Large intestine (tissue), 3 donors: ENCODE data around the gene MRPL16. TPM values are rescaled to one million over a fixed set of nuclear protein-coding genes. Genes with fewer than 3 reads are reported as not detected.

Experiments used
- DNase-seq, 2 donors: peaks; one replicate each; pipeline versions ENCODE4 v3.0.0 to v3.0.0-alpha.2; 2013
- H3K27ac ChIP-seq: one replicate; pipeline ENCODE4 v1.5.1; 2013; ENCODE audit warnings: low read length
- H3K27me3 ChIP-seq: 2 replicates; pipeline ENCODE4 v1.6.1; 2013; ENCODE audit warnings: low read length; ENCODE audit not compliant: control insufficient read depth, insufficient read depth
- H3K36me3 ChIP-seq: 2 replicates; pipeline ENCODE4 v1.6.1; 2013; ENCODE audit warnings: low read length; ENCODE audit not compliant: control insufficient read depth, insufficient read depth
- H3K4me1 ChIP-seq: one replicate; pipeline ENCODE4 v1.6.1; 2013; ENCODE audit warnings: low read length; ENCODE audit not compliant: control insufficient read depth, insufficient read depth
- H3K4me3 ChIP-seq: one replicate; pipeline ENCODE4 v1.5.1; 2013; ENCODE audit warnings: low read length
- H3K9me3 ChIP-seq: one replicate; pipeline ENCODE4 v1.6.1; 2013; ENCODE audit warnings: mild to moderate bottlenecking, low read depth, low read length, moderate library complexity; ENCODE audit not compliant: control insufficient read depth
- WGBS: methylation state at CpG from one replicate; pipeline ENCODE4 v1.1.5; 2013; ENCODE audit warnings: low lambda C conversion rate; ENCODE audit not compliant: insufficient coverage; 5-methylcytosine and 5-hydroxymethylcytosine counted together
- polyA plus RNA-seq: library from polyadenylated mRNA; unstranded; fragments of 120-200 nt; gene quantifications from one replicate; pipeline ENCODE4 v1.2.1, GENCODE V29; 2013

The MRPL16 gene
- polyA plus RNA-seq, 1 donor, result 52.4 TPM

DNA sequence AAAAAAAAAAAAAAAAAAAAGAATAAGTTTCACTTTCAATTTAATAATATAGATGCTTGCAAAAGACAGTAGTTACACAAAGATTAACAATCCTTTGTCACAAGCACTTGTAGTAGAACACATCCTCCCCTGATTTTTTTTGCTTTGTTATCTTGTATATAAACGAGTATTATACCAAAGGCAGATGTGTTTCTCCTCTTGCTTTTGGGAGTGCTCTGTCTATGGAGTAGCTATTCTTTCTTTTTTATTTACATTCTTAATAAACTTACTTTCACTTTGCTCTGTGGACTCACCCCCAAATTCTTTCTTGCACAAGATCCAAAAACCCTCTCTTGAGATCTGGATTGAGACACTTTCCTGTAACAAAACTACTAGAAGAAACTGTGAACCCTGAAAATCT is 3.4 kb upstream of the MRPL16 start:
- Histone ChIP-seq H3K4me1 (peaks cover 8% of the 10 kb centered on the region), H3K36me3 (no peaks in the 10 kb centered on the region), H3K4me3 (no peak overlapping the region), H3K9me3 (no peaks in the 10 kb centered on the region), H3K27me3 (no peaks in the 10 kb centered on the region), H3K27ac (no peak overlapping the region)
- peak in 1 of 2 donors; percentile 11 for DNase-seq
- 100% methylated on average over 1 of the region's 1 CpG for WGBS

GRCh38 chr11:59813364-59813763 is 2.8 kb upstream of the MRPL16 start:
- H3K27me3 ChIP-seq, result no peaks in the 10 kb centered on the region
- no peaks in the 10 kb centered on the region for H3K9me3 ChIP-seq
- peaks cover 8% of the 10 kb centered on the region for H3K4me1 ChIP-seq
- WGBS, result no CpG with 5 or more reads among the region's 1 CpG
- H3K36me3 ChIP-seq, result peaks cover 2% of the 10 kb centered on the region
- no peak overlapping the region for H3K4me3 ChIP-seq
- H3K27ac ChIP-seq, result no peak overlapping the region
- DNase-seq, result no peak

- no peak overlapping the region for H3K4me3 ChIP-seq
- no peak overlapping the region for H3K27ac ChIP-seq
- H3K4me1 ChIP-seq, result peaks cover 12% of the 10 kb centered on the region
- no peak for DNase-seq
- 83% methylated on average over 1 of the region's 2 CpGs for WGBS
- no peaks in the 10 kb centered on the region for H3K27me3 ChIP-seq
- peaks cover 9% of the 10 kb centered on the region for H3K36me3 ChIP-seq
- H3K9me3 ChIP-seq, result no peaks in the 10 kb centered on the region
These were observed 1.6 kb upstream of the MRPL16 start for GRCh38 chr11:59812220-59812619.

- Histone ChIP-seq H3K27me3 (no peaks in the 10 kb centered on the region), H3K4me3 (peak overlapping the region; percentile 99), H3K9me3 (no peaks in the 10 kb centered on the region), H3K4me1 (peaks cover 14% of the 10 kb centered on the region), H3K36me3 (peaks cover 20% of the 10 kb centered on the region), H3K27ac (peak overlapping the region; percentile 90)
- no peak for DNase-seq
- 14% methylated on average over 1 of the region's 8 CpGs for WGBS
These were observed 307 bp upstream of the MRPL16 start for GRCh38 chr11:59810911-59811259.

DNA sequence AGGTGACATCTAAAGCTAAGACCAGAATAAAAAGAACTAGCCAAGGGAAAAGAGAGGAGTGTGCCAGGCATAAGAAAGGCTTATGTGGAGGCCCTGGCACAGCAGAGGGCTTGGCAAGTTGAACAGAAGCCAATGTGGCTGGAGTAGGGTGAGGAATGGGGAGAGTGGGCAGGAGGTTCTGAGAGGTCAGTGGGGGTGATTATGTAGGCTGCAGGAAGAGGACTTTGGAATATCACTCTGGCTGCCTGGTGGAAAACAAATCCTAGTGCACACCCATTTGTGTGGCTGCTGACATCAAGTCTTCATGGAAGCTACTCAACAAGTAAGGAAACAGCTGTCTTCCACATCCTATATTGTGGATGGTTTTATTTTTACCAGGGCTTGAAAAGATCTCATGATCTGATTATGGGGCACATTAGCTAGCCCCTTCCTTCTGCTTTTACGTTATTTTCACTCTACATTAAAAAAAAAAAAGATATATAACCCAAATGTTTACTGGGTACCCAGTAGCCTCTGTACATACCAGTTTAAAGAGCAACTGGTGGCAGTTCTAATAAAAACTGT is 3.4 kb downstream of the MRPL16 start:
- H3K9me3 ChIP-seq, result no peaks in the 10 kb centered on the region
- peak overlapping the region; percentile 21 for H3K27ac ChIP-seq
- no peak overlapping the region for H3K4me3 ChIP-seq
- H3K36me3 ChIP-seq, result peaks cover 49% of the 10 kb centered on the region
- 86% methylated on average over 1 of the region's 1 CpG for whole genome bisulfite sequencing
- H3K4me1 ChIP-seq, result peaks cover 17% of the 10 kb centered on the region
- no peaks in the 10 kb centered on the region for H3K27me3 ChIP-seq
- peak in 1 of 2 donors; percentile 50 for DNase-seq

- Histone ChIP-seq H3K27ac (no peak overlapping the region), H3K9me3 (no peaks in the 10 kb centered on the region), H3K36me3 (peaks cover 64% of the 10 kb centered on the region), H3K4me1 (peaks cover 28% of the 10 kb centered on the region), H3K27me3 (no peaks in the 10 kb centered on the region), H3K4me3 (no peak overlapping the region)
- WGBS, result 100% methylated on average over 1 of the region's 2 CpGs
- DNase-seq, result no peak
These were observed 6.5 kb downstream of the MRPL16 start for GRCh38 chr11:59804061-59804460.

GRCh38 chr11:59802639-59803176 is 7.9 kb downstream of the MRPL16 start:
- no peaks in the 10 kb centered on the region for H3K27me3 ChIP-seq
- no peak overlapping the region for H3K4me3 ChIP-seq
- H3K9me3 ChIP-seq, result no peaks in the 10 kb centered on the region
- peak; percentile 38 to 69 for DNase-seq
- peaks cover 28% of the 10 kb centered on the region for H3K4me1 ChIP-seq
- H3K36me3 ChIP-seq, result peaks cover 64% of the 10 kb centered on the region
- WGBS, result no CpG with 5 or more reads among the region's 4 CpGs
- H3K27ac ChIP-seq, result peak overlapping the region; percentile 4

DNA sequence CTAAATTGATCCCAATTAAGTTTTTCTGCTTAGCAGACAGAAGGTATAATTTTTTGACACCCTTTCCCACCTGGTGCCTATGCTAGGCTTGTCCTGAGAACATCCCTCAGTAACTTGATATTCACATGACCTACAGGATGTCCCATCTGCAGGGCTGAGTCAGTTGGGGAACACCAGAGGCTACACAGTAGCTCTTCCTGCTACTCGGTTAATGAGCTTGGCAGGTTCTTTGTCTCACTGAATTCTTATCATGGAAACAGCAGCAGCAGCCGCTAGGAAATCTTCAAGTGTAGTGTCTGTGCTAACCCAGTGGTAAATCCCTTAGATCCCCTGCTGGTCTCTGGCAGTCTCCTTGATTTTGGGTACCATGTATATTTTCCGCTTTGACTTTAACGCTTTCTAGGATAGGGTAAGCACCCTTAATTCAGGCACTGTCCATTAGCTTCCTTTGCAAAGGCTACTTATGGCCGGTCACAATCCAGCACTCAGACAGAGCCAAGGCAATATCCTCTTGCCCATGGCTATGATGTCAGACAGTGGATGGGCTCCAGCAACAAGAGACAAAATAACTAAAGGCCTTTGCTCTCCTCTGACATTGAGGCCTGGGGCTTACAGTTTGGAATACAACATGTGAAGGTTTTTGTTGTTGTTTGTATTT is 8.5 kb downstream of the MRPL16 start:
- no CpG with 5 or more reads among the region's 5 CpGs for WGBS
- H3K27ac ChIP-seq, result peak overlapping the region; percentile 4

DNA sequence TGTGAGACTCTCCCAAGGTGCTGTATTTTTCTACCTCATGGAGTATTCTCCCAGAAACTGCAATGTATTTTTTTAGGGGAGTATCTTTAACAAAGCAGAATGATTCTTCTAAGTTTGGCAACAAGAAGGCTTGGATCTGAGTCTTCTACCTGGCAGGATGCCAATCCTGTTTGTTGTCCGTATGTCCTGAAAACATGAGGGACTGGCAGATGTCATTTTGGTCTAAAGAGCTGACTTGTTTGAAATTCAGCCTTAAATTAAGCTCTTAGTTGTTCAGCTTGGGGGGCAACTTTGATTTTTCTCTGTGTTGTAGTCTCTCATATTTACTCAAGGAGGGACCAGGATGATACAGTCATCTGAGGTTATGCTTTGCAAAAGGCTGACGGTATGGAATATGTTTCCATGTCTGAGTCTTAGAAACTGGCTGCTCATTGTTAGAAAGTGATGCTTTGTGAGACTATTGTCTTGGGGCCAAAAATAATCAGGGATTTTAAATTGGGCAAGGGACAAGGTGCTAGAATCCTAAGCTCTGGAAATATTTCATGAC is 9.3 kb downstream of the MRPL16 start:
- DNase-seq, result no peak

More for the DNA sequence above, 8.5 kb downstream of the MRPL16 start:
- H3K27me3 ChIP-seq, result no peaks in the 10 kb centered on the region
- H3K4me1 ChIP-seq, result peaks cover 23% of the 10 kb centered on the region
- no peak for DNase-seq
- H3K9me3 ChIP-seq, result no peaks in the 10 kb centered on the region
- H3K36me3 ChIP-seq, result peaks cover 65% of the 10 kb centered on the region
- H3K4me3 ChIP-seq, result no peak overlapping the region

GRCh38 chr11:59800390-59801025 is 10.1 kb downstream of the MRPL16 start:
- peak in 1 of 2 donors; percentile 54 for DNase-seq
- H3K36me3 ChIP-seq, result peaks cover 65% of the 10 kb centered on the region
- H3K27ac ChIP-seq, result peak overlapping the region; percentile 57

More for the DNA sequence above, 9.3 kb downstream of the MRPL16 start:
- peaks cover 23% of the 10 kb centered on the region for H3K4me1 ChIP-seq
- no peak overlapping the region for H3K4me3 ChIP-seq
- H3K27me3 ChIP-seq, result no peaks in the 10 kb centered on the region
- no peaks in the 10 kb centered on the region for H3K9me3 ChIP-seq
- H3K36me3 ChIP-seq, result peaks cover 64% of the 10 kb centered on the region
- H3K27ac ChIP-seq, result peak overlapping the region; percentile 57
- WGBS, result 20% methylated on average over 1 of the region's 2 CpGs

More at GRCh38 chr11:59800390-59801025, 10.1 kb downstream of the MRPL16 start:
- Histone ChIP-seq H3K27me3 (no peaks in the 10 kb centered on the region), H3K4me1 (peaks cover 23% of the 10 kb centered on the region), H3K4me3 (no peak overlapping the region), H3K9me3 (no peaks in the 10 kb centered on the region)
- WGBS, result no CpG with 5 or more reads among the region's 7 CpGs
